HepG2 (cell line): ENCODE results near the gene SNED1. TPM values are rescaled to one million over a fixed set of nuclear protein-coding genes. Genes with fewer than 3 reads are reported as not detected.

Experiments
- KDM5A ChIP-seq: fragments of 200-600 bp; sonication (generic); IDR thresholded peaks from 2 replicates; pipeline ENCODE4 v1.7.0; 2018; ENCODE audit warnings: antibody characterized with exemption, mild to moderate bottlenecking, low read length, borderline replicate concordance
- KMT2A ChIP-seq: sonication (generic); formaldehyde crosslinking; IDR thresholded peaks from 2 replicates; pipeline ENCODE4 v1.4.0; 2020; ENCODE audit warnings: missing genetic modification reagents
- MATR3 ChIP-seq: sonication (generic); formaldehyde crosslinking; IDR thresholded peaks from 2 replicates; pipeline ENCODE4 v1.4.0; 2020; ENCODE audit warnings: missing genetic modification reagents
- NR2F1 ChIP-seq, 2 experiments: fragments of 450-650 bp in 1 of 2; formaldehyde crosslinking in 1 of 2; IDR thresholded peaks; 2 replicates each; pipeline versions ENCODE4 v1.5.0 to v1.6.1; 2016 to 2020; ENCODE audit warnings: mild to moderate bottlenecking in 1 of 2, missing compliant biosample characterization in 1 of 2, missing genetic modification reagents in 1 of 2, moderate library complexity in 1 of 2
- PCBP2 ChIP-seq: fragments of 200-400 bp; formaldehyde crosslinking; optimal IDR thresholded peaks from 2 replicates; pipeline ENCODE3; 2018; ENCODE audit warnings: low read length, low read depth; ENCODE audit not compliant: poor library complexity, severe bottlenecking
- SIX4 ChIP-seq: sonication (generic); formaldehyde crosslinking; IDR thresholded peaks from 2 replicates; pipeline ENCODE4 v1.4.0; 2020; ENCODE audit warnings: missing genetic modification reagents
- SMAD9 ChIP-seq: sonication (generic); formaldehyde crosslinking; IDR thresholded peaks from 2 replicates; pipeline ENCODE4 v1.5.1; 2020; ENCODE audit warnings: mild to moderate bottlenecking, missing genetic modification reagents
- ZEB1 ChIP-seq: IDR thresholded peaks from 2 replicates; pipeline ENCODE4 v1.6.1; 2012; ENCODE audit warnings: mild to moderate bottlenecking, low read depth, inconsistent platforms; ENCODE audit not compliant: insufficient replicate concordance
- ZNF264 ChIP-seq: sonication (generic); formaldehyde crosslinking; IDR thresholded peaks from 2 replicates; pipeline ENCODE4 v1.4.0; 2020; ENCODE audit warnings: missing genetic modification reagents
- ZNF44 ChIP-seq: sonication (generic); formaldehyde crosslinking; IDR thresholded peaks from 2 replicates; pipeline ENCODE4 v1.5.1; 2020; ENCODE audit warnings: mild to moderate bottlenecking, missing genetic modification reagents
- ZNF484 ChIP-seq: sonication (generic); formaldehyde crosslinking; IDR thresholded peaks from 2 replicates; pipeline ENCODE4 v1.5.1; 2020; ENCODE audit warnings: mild to moderate bottlenecking, low read depth, missing genetic modification reagents, borderline replicate concordance
- ZNF761 ChIP-seq: sonication (generic); formaldehyde crosslinking; conservative IDR thresholded peaks from 2 replicates; pipeline ENCODE4 v1.4.0; 2020; ENCODE audit warnings: mild to moderate bottlenecking, missing genetic modification reagents
- ZSCAN9 ChIP-seq: IDR thresholded peaks from 2 replicates; pipeline ENCODE4 v1.6.1; 2016; ENCODE audit warnings: borderline replicate concordance
- polyA plus RNA-seq, 8 experiments: library from polyadenylated mRNA; depleted of rRNA in 3 of 8; stranded (reverse) in 7 of 8; unstranded in 1 of 8; fragments of >200 nt; fragmentation: Illumina TruSeq in 4 of 8; extraction: Trizol in 4 of 8; gene quantifications; 2 replicates each; pipeline versions ENCODE4 v1.2.1 to v1.2.3, GENCODE V29; 2011 to 2016; ENCODE audit warnings: low read depth in 4 of 8, missing spikeins in 1 of 8, mixed read lengths in 1 of 8; ENCODE audit not compliant: insufficient read depth in 1 of 8
- total RNA-seq, 5 experiments: library from RNA; depleted of rRNA; stranded (reverse); fragments of >200 nt; fragmentation: Illumina TruSeq; extraction: Trizol; gene quantifications; 2 replicates each; pipeline ENCODE4 v1.2.3, GENCODE V29; 2016; ENCODE audit warnings: low read depth in 1 of 5
- TF ChIP-seq, protein P1 (sequence below): sonication (generic); formaldehyde crosslinking; IDR thresholded peaks from 2 replicates; pipeline ENCODE4 v1.5.1; 2020; ENCODE audit warnings: mild to moderate bottlenecking, missing genetic modification reagents
- TF ChIP-seq, protein P2 (sequence below): sonication (generic); formaldehyde crosslinking; IDR thresholded peaks from 2 replicates; pipeline ENCODE4 v1.9.0; 2021; ENCODE audit warnings: missing genetic modification reagents, borderline replicate concordance
- TF ChIP-seq, protein P3 (sequence below): sonication (generic); formaldehyde crosslinking; conservative IDR thresholded peaks from 2 replicates; pipeline ENCODE4 v1.4.0; 2020; ENCODE audit warnings: missing genetic modification reagents
- TF ChIP-seq, protein P4 (sequence below): sonication (generic); formaldehyde crosslinking; IDR thresholded peaks from 2 replicates; pipeline ENCODE4 v1.4.0; 2020; ENCODE audit warnings: mild to moderate bottlenecking, low read depth, missing genetic modification reagents

The SNED1 gene
- total and polyA plus RNA-seq, 2 of the 13 experiments (the other 11 are each of a cell fraction or from before 2014, with no cell fraction given): 0.15 to 0.65 TPM

DNA sequence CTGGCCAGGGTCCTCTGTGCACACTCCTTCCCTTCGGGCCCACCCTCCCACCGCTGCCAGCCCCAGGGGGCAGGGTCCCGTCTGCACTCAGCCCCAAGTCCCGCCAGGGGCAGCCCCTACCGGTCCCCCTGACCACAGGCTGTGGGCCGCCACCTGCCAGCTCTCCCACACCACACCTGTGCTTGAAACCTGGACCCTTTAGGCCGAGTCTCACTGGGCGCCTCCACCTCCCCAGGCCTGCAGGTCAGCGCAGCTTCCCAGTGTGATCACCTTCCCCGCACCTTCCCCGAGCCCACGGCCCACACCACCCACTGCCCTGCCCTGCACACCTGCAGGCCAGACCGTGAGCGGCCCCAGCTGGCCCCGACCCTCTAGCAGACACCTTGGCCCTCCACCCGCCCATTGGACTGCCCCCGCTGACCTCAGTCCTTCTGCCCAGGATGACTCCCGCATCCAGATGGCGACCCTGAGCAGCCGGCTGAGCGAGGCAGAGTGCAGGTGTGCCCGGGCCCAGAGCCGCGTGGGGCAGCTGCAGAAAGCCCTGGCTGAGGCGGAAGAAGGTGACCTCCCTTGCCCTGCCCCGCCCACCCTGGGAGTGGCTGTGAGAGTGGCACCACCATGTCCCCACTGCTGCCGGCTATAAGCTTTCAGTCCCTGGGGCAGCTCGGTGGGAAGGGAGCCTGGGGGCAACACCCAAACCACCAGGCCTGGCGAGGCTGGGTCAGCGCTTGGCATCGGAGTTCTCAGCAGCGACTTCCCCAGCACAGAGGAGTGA is 31.3 kb upstream of the SNED1 start (continued):
- TF ChIP-seq, protein P1, sequence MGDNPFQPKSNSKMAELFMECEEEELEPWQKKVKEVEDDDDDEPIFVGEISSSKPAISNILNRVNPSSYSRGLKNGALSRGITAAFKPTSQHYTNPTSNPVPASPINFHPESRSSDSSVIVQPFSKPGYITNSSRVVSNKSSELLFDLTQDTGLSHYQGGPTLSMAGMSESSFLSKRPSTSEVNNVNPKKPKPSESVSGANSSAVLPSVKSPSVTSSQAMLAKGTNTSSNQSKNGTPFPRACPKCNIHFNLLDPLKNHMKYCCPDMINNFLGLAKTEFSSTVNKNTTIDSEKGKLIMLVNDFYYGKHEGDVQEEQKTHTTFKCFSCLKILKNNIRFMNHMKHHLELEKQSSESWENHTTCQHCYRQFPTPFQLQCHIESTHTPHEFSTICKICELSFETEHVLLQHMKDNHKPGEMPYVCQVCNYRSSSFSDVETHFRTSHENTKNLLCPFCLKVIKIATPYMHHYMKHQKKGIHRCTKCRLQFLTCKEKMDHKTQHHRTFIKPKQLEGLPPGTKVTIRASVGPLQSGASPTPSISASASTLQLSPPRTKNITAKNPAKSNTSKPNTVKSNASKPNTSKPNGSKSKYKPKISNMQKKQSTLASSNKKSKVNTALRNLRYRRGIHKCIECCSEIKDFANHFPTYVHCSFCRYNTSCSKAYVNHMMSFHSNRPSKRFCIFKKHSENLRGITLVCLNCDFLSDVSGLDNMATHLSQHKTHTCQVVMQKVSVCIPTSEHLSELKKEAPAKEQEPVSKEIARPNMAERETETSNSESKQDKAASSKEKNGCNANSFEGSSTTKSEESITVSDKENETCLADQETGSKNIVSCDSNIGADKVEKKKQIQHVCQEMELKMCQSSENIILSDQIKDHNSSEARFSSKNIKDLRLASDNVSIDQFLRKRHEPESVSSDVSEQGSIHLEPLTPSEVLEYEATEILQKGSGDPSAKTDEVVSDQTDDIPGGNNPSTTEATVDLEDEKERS (CRISPR knock-in tag): no peak
- TF ChIP-seq, protein P2, sequence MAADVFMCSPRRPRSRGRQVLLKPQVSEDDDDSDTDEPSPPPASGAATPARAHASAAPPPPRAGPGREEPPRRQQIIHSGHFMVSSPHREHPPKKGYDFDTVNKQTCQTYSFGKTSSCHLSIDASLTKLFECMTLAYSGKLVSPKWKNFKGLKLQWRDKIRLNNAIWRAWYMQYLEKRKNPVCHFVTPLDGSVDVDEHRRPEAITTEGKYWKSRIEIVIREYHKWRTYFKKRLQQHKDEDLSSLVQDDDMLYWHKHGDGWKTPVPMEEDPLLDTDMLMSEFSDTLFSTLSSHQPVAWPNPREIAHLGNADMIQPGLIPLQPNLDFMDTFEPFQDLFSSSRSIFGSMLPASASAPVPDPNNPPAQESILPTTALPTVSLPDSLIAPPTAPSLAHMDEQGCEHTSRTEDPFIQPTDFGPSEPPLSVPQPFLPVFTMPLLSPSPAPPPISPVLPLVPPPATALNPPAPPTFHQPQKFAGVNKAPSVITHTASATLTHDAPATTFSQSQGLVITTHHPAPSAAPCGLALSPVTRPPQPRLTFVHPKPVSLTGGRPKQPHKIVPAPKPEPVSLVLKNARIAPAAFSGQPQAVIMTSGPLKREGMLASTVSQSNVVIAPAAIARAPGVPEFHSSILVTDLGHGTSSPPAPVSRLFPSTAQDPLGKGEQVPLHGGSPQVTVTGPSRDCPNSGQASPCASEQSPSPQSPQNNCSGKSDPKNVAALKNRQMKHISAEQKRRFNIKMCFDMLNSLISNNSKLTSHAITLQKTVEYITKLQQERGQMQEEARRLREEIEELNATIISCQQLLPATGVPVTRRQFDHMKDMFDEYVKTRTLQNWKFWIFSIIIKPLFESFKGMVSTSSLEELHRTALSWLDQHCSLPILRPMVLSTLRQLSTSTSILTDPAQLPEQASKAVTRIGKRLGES (CRISPR knock-in tag): no peak
- TF ChIP-seq SMAD9 (no peak), ZNF484 (CRISPR knock-in tag) (no peak), PCBP2 (no peak), MATR3 (CRISPR knock-in tag) (no peak), NR2F1 (CRISPR knock-in tag; IDR thresholded peaks at IDR 0.05) (peak in 1 of 2 experiments; percentile 66; a peak in 2 of 4 replicates), ZNF761 (no peak), KMT2A (no peak), SIX4 (CRISPR knock-in tag) (no peak), ZNF264 (CRISPR knock-in tag) (no peak), ZSCAN9 (CRISPR knock-in tag) (no peak), KDM5A (no peak), ZNF44 (CRISPR knock-in tag) (0 out of 2 replicates have a peak, but pooled peaks have one; percentile 46), ZEB1 (peak; percentile 37)
- TF ChIP-seq, protein P3, sequence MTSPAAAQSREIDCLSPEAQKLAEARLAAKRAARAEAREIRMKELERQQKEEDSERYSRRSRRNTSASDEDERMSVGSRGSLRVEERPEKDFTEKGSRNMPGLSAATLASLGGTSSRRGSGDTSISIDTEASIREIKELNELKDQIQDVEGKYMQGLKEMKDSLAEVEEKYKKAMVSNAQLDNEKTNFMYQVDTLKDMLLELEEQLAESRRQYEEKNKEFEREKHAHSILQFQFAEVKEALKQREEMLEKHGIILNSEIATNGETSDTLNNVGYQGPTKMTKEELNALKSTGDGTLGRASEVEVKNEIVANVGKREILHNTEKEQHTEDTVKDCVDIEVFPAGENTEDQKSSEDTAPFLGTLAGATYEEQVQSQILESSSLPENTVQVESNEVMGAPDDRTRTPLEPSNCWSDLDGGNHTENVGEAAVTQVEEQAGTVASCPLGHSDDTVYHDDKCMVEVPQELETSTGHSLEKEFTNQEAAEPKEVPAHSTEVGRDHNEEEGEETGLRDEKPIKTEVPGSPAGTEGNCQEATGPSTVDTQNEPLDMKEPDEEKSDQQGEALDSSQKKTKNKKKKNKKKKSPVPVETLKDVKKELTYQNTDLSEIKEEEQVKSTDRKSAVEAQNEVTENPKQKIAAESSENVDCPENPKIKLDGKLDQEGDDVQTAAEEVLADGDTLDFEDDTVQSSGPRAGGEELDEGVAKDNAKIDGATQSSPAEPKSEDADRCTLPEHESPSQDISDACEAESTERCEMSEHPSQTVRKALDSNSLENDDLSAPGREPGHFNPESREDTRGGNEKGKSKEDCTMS: no peak
- TF ChIP-seq, protein P4, sequence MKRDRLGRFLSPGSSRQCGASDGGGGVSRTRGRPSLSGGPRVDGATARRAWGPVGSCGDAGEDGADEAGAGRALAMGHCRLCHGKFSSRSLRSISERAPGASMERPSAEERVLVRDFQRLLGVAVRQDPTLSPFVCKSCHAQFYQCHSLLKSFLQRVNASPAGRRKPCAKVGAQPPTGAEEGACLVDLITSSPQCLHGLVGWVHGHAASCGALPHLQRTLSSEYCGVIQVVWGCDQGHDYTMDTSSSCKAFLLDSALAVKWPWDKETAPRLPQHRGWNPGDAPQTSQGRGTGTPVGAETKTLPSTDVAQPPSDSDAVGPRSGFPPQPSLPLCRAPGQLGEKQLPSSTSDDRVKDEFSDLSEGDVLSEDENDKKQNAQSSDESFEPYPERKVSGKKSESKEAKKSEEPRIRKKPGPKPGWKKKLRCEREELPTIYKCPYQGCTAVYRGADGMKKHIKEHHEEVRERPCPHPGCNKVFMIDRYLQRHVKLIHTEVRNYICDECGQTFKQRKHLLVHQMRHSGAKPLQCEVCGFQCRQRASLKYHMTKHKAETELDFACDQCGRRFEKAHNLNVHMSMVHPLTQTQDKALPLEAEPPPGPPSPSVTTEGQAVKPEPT (CRISPR knock-in tag): 0 out of 2 replicates have a peak, but pooled peaks have one; percentile 29
